DMS79 treated with DMSO at 0.1 percent for 48 hours (cell line): ENCODE data around the gene PALLD.
A peak's percentile ranks its signal among the peaks of the same experiment; 100 is the strongest.

Source experiments
- DNase-seq: peaks from one replicate; lab custom pipeline; 2025; lab: John Stamatoyannopoulos, UW

PALLD gene

DNA sequence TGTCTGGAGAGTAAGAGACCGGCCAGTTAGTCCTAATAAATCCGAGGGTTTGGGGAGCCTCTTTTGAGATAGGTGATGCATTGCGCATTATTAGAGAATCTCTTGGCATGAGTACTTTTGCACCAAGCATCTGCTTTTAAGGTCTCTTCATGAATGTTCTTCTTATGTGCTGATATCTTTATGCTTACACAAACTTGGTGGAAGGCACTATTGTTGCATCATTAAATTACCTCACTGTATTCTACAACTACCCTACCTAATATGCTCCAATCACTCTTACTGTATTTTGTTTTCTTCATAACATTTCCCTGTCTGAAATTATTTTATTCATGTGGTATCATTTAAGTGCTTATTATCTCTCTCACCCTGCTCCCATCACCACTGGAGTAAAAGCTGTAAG, 151.6 kb downstream of the PALLD start:
- DNase-seq, result no peak

DNA sequence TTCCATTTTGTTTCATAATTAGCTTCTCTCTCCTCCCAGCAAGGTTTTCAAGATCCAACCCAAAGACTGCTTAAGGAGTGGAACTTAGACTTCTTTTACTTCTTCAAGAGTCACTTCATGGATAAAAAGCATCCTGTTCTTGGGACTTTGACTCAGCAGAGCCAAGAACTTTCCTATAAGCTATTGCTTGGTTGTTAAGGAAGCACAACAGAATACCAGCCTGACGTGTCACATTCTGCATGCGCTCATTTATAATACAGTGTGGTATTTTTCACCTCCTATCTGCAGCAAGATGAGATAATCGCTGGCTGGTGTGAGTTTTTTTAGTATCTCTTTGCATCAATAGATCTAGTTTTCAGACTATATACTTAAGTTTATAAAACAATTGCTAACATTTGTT, 152.1 kb downstream of the PALLD start:
- no peak for DNase-seq

- DNase-seq, result no peak
These were observed 154.5 kb downstream of the PALLD start for GRCh38 chr4:168651374-168651773.

GRCh38 chr4:168651864-168652263, 155.0 kb downstream of the PALLD start:
- DNase-seq, result no peak

DNA sequence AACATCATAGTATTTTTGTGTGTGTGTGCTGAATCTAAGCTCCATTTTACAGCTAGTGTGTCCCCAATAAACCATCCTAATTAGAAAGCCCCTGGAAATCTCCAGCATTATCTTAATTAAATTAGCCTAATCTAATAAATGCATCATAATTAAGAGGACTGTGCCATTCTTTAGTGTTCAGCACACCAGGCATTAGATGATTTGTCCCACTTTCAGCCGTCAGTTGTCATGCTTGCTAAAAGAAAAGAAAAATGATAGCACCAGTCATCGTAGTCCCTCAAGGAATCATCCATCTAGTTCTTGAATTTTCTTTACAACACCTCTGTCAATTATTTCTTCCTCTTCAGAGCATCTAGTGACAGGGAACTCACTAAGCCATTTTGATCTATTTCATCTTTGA, 155.9 kb downstream of the PALLD start:
- no peak for DNase-seq

- DNase-seq, result no peak
These were observed 157.4 kb downstream of the PALLD start for GRCh38 chr4:168654104-168654847.

DNA sequence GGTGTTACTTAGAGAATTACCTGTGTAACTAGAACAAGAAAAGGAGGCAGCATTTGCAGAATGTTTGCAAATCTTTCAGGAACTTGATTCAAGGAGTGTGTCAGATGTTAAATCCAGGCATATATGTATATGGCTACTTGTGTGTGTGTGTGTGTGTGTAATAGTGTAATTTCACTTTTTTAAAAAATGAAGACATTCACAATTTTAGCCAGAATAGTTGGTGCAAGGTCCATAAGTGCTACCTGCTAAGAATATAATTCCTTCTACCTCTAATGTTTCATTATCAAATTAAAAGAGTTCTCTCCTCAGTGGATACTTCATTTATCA, 158.0 kb downstream of the PALLD start:
- DNase-seq, result no peak

DNA sequence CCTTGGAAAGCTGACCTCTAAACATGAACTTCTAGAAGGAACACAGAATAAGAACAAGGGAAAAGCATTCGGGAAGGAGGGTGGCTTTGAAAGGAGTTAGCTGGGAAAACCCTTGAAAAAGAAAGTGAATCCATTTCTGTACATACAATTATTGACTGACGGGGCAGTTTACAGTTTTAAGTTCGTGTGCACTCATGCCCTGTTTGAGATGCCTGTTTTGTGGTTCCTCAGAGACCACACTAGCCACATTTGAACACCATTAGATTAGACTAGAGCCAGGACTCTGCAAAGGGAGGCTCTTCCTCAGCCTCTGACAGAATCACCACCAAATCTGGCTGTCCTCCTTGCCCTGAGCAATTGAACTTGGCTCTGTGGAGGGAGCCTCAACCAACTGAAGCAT, 158.3 kb downstream of the PALLD start:
- no peak for DNase-seq

DNA sequence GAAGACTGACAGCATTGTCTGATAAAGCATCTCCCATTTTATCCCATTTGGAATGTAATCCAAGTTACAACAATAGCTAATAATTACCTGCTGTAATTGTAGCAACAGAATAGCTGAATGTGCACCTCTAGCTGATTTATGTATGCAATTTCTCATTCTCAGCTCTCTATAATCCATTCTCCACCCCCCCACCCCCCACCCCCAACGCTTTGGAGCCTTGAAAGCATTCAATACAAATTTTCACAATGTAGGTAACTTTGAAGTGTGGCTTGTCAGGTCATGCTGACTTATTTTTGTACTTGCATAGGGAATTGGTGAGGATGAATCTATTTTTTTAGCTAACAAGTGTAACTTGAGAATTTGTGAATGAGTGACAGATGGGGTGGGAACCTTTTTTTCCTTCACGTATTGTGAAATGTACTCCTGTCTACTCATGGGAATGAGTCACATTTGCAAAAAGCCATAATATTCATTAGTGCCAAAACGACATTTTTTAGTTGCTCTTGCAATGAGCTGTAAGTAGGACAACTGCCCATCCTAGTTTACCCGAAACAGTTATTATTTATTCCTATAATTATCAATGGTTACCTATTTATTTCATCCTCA, 159.3 kb downstream of the PALLD start:
- no peak for DNase-seq

DNA sequence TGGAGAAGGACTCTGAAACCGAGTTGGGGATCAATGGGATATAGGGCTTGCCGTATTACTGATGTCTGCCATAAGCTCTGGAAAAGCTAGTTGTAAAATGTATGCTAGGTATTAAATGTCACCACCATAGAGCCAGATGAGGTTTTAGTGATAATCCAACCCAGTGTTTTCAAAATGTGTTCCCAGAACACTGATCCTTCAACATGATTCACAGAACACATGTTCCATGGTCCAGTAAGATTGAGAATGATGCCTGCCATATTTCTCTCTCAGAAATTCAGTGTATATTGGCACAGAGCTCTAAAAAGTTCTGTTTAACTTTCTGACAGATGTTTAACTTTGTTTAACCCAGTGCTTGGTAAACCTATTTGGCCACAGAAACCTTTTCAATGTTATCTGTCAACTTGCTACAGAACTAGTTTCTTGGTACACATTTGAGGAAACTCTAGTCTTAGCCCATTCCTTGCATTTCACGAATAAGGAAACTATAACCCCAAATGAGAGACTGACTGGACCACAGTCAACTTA, 160.2 kb downstream of the PALLD start:
- DNase-seq, result no peak

- DNase-seq, result no peak
These were observed 161.9 kb downstream of the PALLD start for GRCh38 chr4:168658751-168659150.

- DNase-seq, result no peak
These were observed 163.1 kb downstream of the PALLD start for GRCh38 chr4:168659741-168660465.

DNA sequence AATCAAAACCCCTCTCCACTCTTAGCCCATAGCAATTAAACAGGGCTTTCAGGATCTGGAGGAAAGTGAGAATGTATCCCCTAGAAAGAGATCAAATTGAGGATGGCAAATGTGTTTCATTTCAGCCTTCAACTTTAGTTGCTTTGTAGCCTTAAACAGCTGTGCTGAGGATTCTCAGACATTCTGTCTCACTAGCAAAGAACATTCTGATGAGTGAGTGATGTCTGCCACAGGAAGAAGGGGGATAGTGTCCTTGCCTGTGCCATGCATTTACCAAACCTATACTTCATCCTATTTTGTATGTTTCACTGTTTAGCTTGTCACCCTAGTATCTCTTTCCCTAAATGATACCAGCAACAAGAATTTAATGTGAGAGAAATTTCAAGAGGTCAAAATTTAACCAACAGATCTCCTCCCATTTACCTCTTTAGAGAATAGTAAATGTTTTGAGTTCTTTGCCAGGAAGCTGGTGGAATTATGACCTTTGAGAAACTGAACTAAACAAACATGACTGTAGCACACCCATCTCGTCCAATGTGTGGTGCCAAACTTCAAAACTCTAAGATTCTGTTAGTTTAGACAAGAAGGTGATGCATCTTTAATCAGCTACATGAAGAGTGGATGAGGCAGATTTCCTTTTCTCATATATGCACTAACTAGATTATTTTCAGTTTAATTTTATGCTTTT, 165.6 kb downstream of the PALLD start:
- DNase-seq, result no peak

DNA sequence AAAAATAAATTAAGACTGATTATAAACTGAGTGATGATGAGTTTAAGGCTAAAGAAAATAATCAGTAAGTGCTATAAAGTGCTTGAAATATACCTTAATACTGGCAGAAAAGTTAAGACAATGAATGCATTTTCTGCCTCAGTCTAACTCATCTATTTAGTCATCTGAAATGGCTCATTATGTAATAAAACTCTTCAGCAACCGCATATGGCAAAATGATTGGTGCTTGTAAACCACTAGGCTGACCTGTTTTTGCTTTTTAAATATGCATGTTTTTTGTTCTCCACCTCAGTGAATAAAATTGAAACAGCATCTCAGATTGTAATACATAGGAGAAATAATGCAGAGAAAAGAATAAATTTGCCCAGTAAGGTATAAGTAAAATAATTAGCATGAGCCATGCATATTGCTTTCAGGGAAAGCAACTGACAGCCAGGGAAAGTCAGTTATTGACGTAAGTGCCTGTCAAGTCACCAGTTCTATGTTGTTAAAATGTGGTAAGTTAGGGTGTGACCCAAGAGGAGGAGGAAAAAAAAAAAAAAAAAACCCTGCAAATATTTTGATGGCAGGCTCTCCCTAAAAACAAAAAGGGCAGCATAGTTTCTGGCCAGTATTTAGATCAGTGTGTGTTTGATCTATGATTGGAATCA, 167.5 kb downstream of the PALLD start:
- DNase-seq, result no peak

DNA sequence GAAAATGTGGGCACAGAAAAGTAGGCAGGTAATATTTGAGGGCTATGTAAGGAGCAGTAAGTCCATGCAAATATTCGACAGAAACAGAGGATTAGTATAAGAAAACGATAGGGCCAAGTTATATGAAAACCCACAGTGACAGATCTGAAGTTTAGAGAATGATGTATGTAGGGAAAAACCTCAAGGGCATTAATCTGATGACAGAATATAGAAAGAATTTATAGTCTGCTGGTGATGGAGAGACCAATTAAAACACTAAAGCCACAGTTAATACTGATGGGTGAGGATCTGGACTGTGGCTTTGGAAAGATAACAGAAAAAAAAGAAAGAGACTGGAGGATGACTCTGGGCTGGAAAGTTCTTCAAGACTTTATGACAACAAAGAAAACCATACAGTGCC, 169.7 kb downstream of the PALLD start:
- no peak for DNase-seq

- DNase-seq, result no peak
These were observed 170.5 kb downstream of the PALLD start for GRCh38 chr4:168667376-168667775.

- DNase-seq, result no peak
These were observed 171.1 kb downstream of the PALLD start for GRCh38 chr4:168667921-168668320.

GRCh38 chr4:168673476-168673875, 176.6 kb downstream of the PALLD start:
- no peak for DNase-seq

GRCh38 chr4:168674077-168674747, 177.4 kb downstream of the PALLD start:
- DNase-seq, result no peak

DNA sequence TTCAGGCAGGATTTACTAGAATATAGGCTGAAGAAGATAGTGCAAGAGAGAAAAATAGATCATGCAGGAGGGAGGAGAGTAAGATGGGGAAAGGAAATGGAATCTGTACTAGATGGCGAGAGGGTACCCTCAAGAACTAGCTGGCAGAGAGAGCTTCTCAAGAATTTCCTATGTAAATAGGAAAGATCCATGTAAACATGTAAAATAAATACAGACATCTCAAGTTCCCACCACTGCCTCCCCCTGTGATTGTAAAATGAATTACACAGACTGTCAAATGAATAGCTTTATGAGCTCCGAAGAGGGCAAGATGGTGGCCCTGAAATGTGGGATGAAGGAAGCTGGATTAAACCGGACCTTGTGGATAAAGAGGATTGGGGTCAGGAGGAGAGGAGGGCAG, 178.0 kb downstream of the PALLD start:
- DNase-seq, result no peak

DNA sequence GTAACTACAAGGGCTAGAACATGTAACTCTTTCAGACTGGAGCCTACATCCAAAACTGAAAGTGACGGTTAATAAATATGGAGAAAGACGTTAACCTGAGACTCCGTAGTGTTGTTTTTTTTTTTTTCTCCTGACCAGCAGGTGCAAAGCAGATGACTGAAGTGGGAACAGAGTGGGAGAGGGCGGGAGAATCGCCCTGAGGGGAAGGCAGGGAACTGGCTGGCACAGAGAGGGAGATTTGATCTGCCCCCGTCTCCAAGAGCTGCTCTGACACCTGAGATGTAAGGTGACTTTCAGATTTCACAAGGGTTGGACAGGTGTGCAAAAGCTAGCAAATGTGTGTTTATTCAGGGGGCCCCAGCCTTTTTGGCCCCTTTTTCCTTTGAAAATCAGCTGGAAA, 180.2 kb downstream of the PALLD start:
- DNase-seq, result peak; percentile 22

GRCh38 chr4:168677879-168678278, 181.0 kb downstream of the PALLD start:
- DNase-seq, result no peak
